GM12872 (cell line): ENCODE results near the gene TLR4.

Experiments used
- TF ChIP-seq, protein P1 (sequence below): IDR thresholded peaks from 3 replicates; pipeline ENCODE4 v1.5.1; 2011; ENCODE audit warnings: low read depth, mild to moderate bottlenecking, low read length, moderate library complexity; ENCODE audit not compliant: insufficient read depth

Gene TLR4

DNA sequence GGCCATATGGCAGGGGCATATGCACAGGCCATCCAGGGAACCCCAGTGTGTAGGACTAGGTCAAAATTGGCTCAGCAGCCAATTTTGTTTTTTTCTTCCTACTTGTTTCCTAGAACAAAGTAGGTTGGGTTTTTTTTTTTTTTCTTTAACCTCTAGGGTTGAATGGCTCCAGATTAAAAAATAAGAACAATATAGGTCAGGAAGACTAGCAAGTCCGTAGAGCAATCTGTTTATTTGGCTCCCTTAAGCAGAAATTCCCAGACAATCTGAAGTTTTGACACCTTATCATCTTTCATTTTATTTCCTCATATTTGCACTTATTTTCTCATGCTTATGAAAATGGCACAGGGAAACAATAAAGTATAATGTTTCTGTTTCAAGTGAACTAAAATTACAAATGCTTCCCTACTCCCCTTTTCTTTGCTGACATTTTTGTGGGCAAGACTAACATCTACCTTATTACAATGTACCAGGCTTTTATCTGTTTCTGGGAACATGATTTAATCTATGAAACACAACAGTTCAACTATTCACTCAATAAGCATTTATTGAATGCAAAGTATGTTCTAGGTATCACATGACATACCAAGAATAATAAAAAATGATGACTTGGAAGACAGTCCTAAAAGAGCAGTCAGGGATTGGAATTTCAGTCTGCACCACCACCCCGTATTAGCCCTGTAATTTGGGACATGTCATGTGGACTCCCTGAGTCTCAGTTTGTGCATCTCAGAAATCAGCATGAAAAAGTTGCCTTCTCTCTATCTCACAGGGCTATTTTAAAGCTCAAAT is 30.5 kb downstream of the TLR4 start:
- TF ChIP-seq, protein P1, sequence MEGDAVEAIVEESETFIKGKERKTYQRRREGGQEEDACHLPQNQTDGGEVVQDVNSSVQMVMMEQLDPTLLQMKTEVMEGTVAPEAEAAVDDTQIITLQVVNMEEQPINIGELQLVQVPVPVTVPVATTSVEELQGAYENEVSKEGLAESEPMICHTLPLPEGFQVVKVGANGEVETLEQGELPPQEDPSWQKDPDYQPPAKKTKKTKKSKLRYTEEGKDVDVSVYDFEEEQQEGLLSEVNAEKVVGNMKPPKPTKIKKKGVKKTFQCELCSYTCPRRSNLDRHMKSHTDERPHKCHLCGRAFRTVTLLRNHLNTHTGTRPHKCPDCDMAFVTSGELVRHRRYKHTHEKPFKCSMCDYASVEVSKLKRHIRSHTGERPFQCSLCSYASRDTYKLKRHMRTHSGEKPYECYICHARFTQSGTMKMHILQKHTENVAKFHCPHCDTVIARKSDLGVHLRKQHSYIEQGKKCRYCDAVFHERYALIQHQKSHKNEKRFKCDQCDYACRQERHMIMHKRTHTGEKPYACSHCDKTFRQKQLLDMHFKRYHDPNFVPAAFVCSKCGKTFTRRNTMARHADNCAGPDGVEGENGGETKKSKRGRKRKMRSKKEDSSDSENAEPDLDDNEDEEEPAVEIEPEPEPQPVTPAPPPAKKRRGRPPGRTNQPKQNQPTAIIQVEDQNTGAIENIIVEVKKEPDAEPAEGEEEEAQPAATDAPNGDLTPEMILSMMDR, result no peak

DNA sequence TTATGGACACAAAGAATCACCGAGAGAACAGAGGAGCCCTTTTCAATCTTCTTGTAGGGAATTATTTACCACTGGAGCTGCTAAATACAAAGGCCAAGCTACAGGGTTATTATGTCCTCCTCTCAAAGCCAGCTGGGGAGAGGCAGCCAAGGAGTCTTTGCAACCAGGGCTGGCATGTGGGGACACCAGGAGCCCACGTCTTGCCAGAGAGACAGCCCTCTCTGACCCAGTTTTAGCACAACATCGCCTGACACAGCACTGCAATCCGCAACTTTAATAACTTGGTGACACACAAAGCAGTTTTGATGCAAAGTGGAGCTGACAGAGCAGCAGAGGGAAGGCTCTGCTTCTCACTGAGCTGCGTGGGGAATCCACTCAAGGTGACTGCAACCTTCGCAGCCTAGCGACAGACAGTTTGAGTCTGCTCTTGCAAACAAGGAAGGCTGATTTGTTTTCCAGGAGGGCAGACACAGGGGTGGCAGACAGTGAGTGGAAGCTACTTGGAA is 33.6 kb downstream of the TLR4 start:
- TF ChIP-seq, protein P1, result no peak

- TF ChIP-seq, protein P1, result no peak
Observed at GRCh38 chr9:117739206-117739605, 35.0 kb downstream of the TLR4 start.

GRCh38 chr9:117739624-117740347 is 35.6 kb downstream of the TLR4 start:
- TF ChIP-seq, protein P1, result no peak

DNA sequence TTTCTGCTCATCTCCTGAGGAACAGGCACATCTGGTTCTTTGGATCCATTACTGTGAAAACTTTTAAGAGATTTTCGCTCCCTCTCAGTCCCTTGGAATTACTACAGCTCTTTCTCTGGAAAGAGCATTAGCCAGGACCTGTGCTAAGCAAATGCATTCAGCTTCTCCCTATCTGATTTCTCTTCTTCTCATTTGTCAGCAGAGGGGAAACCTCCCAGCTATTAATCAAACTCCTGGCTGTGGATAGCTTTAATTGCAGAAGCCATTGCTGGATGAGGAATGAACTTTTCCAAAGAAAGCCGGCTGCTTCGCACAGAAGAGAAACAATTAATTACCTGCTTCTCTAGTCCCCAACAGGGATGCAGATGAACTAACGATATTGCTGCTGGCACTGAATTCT is 37.9 kb downstream of the TLR4 start:
- TF ChIP-seq, protein P1, result no peak

GRCh38 chr9:117744369-117744768 is 40.2 kb downstream of the TLR4 start:
- TF ChIP-seq, protein P1, result no peak

- TF ChIP-seq, protein P1, result no peak
Observed at GRCh38 chr9:117744856-117745389, 40.7 kb downstream of the TLR4 start.
